ENCODE measurements around the gene FAM149B1.
A peak's percentile ranks its signal among the peaks of the same experiment; 100 is the strongest.
"Not testable (repeated sequence)": the region's sequence is repeated elsewhere in the genome, so short reads cannot be mapped to it uniquely, and the experiment has no call there.

FAM149B1 gene

DNA sequence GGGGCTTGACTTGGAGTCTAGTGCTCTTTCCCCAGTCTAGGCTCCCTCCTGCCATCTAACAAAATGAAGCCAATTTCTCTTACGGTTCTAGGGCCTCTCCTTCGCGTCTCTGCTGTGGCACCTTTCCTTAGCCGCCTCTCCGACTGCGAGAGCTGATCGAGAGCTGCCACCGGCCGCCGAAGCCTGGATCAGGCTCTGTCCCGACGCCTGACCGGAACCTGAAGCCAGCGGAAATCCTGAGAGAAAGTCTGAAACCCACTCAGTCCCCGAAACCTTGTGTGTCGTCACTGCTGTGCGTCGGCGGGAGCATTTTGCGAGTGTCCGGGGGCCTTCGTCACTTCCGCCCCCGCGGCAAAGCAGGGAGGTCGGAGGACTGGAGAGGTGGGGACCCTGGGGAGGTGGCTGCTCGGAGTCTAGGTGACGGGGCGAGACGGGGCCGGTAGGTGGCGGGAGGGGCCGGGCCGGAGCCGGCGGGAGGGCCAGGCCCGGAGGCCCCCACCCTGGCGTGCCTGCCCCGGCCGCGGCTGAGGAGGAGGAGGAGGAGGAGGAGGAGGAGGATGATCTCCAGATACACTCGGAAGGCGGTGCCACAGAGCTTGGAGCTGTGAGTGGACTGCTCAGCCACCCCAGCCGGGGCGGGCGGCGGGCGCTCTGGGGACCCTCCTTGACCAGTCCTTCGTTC is at the start of gene FAM149B1, which contains the start of gene ECD:
Gene FAM149B1 (plus strand): TSS at position 337 of the 682 bp plus-strand sequence. CDS start 221 bp downstream, at position 558.
Gene ECD (minus strand): TSS at position 226 of the 682 bp plus-strand sequence. CDS start 4,071 bp downstream, outside the sequence.
- no peaks in the 10 kb centered on the region for H3K9me3 Mint-ChIP-seq (ENCODE audit: low read depth)
- peak within 1 kb of the TSS; percentile 100 for H3K4me3 Mint-ChIP-seq
- peaks cover 41% of the 10 kb centered on the region for H3K4me1 Mint-ChIP-seq (ENCODE audit: low read depth)
- peak within 1 kb of the TSS; percentile 99 for H3K27ac Mint-ChIP-seq
- H3K36me3 Mint-ChIP-seq = no peaks in the 10 kb centered on the region
- no peaks in the 10 kb centered on the region for H3K27me3 Mint-ChIP-seq

DNA sequence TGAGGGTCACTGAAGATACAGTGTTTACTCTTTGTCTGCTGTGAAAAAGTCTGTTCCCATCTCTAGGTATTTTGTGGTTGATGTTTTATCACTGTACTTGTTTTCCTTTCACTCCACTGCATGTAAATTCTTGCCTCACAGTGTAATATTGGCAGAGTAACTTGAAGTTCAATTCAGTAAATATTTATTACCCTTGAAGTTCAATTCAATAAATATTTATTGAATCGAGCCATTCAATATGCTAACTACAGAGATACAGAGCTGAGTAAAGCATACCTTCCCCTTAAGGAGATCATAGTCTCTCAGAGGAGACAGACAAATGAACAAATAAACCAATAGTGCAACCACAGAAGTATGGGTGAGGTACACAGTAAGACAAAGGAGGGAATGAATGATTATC is 48.5 kb upstream of the FAM149B1 start:
- Mint-ChIP-seq H3K27me3 (no peaks in the 10 kb centered on the region), H3K27ac (no peak overlapping the region), H3K4me1 (ENCODE audit: low read depth) (peaks cover 2% of the 10 kb centered on the region), H3K36me3 (no peaks in the 10 kb centered on the region), H3K4me3 (no peak overlapping the region), H3K9me3 (ENCODE audit: low read depth) (no peaks in the 10 kb centered on the region)

DNA sequence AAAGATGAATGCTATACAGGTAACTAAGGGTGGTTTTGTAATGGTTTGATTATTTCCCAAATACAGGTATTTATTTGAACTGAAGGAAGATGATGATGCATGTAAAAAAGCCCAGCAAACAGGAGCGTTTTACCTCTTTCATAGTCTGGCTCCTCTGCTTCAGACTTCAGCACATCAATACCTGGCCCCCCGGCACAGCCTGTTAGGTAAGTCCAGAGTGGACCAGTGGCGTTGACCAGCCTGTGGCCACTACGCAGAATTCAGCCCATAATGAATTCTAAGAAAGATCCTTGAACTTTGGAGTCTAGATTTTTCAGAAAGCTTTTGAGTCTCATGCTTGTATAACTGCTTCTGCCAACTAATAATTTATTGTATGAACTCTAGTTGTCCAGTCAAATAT is 48.0 kb upstream of the FAM149B1 start:
- no peak overlapping the region for H3K4me3 Mint-ChIP-seq
- no peaks in the 10 kb centered on the region for H3K36me3 Mint-ChIP-seq
- H3K9me3 Mint-ChIP-seq (ENCODE audit: low read depth) = no peaks in the 10 kb centered on the region
- H3K27me3 Mint-ChIP-seq = no peaks in the 10 kb centered on the region
- H3K27ac Mint-ChIP-seq = no peak overlapping the region
- H3K4me1 Mint-ChIP-seq (ENCODE audit: low read depth) = peaks cover 2% of the 10 kb centered on the region

DNA sequence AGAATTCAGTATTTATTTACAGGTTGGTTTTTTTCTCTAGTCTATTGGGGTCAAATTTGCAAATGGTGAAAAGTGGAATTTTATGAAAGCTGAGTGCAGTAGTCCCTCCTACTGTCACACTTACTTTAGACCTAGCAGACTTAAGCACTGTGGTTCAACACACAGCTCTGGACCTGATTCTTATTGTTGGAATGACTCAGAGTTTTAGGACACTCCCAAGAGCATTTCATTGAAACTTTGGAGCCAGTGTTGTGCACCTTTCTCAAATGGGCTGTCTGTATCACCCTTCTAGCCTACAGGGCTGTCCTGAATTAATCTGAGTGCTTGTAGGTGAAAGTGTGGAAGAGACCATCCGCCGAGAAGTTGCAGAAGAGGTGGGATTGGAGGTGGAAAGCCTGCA is 41.6 kb upstream of the FAM149B1 start:
- H3K27ac Mint-ChIP-seq = no peak overlapping the region
- H3K4me3 Mint-ChIP-seq = no peak overlapping the region
- no peaks in the 10 kb centered on the region for H3K4me1 Mint-ChIP-seq (ENCODE audit: low read depth)
- H3K27me3 Mint-ChIP-seq = no peaks in the 10 kb centered on the region
- no peaks in the 10 kb centered on the region for H3K9me3 Mint-ChIP-seq (ENCODE audit: low read depth)
- peaks cover 5% of the 10 kb centered on the region for H3K36me3 Mint-ChIP-seq

DNA sequence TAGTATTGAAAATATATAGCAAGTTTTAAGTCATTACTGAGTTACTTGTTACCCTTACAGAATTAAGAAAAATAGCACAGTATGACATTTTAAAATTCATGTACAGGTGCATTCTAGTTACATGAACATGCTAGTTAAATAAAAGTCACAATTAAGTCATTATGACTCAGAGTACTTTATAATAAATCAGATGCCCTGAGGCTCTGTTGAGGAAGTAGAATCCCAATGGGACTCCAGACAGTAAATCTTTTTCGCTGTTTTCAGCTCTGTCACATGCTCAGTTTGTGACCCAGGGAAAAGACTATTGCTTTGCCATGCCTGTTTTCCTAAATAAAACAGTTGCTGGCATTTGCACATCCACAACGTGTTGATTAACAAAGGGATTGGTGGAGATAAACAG is 36.6 kb upstream of the FAM149B1 start:
- Mint-ChIP-seq H3K4me3 (no peak overlapping the region), H3K27ac (no peak overlapping the region), H3K4me1 (ENCODE audit: low read depth) (no peaks in the 10 kb centered on the region), H3K36me3 (peaks cover 13% of the 10 kb centered on the region), H3K27me3 (no peaks in the 10 kb centered on the region), H3K9me3 (ENCODE audit: low read depth) (no peaks in the 10 kb centered on the region)

DNA sequence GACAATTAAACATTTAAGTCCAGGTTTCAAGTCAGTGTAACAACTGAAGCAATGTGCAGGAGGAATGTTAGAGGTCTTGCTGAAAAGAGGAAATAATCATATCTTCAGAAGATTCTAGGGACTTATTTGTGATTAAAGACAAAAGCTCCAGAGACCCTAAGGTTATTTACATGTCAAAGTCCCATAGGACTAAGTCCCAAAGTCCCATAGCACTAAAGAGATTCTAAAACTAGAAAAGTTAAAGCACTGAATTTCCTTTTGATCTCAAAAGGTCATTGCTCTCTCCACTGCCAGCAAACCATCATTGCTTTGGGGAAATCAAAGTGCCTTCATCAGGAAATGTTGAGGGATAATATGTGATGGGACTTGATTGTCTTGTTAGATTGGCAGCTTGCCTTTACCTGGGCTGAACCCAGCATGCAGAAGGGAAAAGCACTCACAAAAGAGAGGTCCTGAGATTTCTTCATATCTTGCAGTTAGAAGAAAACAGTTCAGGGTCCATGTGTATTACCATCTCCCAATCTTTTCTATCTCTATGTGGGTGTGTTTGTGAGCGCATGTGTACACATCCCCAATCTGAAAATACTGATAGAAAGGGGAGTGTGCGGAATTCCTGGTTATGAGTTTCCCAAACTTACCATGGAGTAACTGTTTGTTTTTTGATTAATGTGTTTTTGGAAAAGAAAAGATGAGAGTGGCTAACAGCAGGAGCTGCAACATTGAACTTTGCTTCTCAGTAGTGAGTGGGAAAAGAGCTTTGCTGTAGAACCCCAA is 35.8 kb upstream of the FAM149B1 start:
- Mint-ChIP-seq H3K4me3 (no peak overlapping the region), H3K27ac (peak overlapping the region; percentile 30), H3K9me3 (ENCODE audit: low read depth) (no peaks in the 10 kb centered on the region), H3K4me1 (ENCODE audit: low read depth) (no peaks in the 10 kb centered on the region), H3K36me3 (peaks cover 16% of the 10 kb centered on the region), H3K27me3 (no peaks in the 10 kb centered on the region)

DNA sequence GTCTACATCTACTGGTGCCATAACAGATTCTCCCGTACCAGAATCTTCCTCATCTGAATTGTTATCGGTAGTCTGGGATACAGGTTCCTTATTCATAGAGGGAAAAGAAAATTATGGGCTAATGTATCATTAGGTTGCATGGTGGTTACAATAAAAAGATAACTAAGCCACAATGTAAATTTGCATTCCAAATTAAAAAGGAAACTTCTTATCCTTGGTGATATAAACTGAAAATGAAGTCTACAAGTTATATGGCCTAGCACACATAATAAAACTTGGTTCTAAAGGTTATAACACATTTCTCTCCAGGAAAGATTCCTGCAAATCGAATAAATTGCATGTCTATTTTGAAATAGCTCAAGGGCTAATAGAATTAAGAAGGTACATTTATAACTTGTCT is 33.2 kb upstream of the FAM149B1 start:
- no peaks in the 10 kb centered on the region for H3K4me1 Mint-ChIP-seq (ENCODE audit: low read depth)
- no peaks in the 10 kb centered on the region for H3K9me3 Mint-ChIP-seq (ENCODE audit: low read depth)
- peaks cover 19% of the 10 kb centered on the region for H3K36me3 Mint-ChIP-seq
- no peak overlapping the region for H3K4me3 Mint-ChIP-seq
- no peaks in the 10 kb centered on the region for H3K27me3 Mint-ChIP-seq
- H3K27ac Mint-ChIP-seq = no peak overlapping the region

DNA sequence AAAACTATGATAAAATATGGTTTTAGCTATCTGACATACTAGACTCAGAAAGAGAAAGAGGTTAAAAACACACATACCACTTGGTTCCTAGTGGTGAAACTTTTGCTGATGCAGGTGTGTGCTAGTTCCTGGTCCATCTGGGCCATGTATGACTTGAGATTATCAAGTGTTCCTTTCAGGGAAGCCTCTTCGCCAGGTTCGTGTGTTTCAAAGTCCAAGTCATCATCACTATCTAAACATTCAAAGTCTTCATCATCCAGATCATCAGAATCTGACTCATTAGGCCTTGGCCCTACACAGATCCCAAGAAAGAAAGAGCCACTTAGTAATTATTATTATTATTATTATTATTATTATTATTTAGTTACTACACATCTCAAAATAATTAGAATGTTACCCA is 31.3 kb upstream of the FAM149B1 start:
- H3K4me3 Mint-ChIP-seq = no peak overlapping the region
- peaks cover 16% of the 10 kb centered on the region for H3K36me3 Mint-ChIP-seq
- H3K9me3 Mint-ChIP-seq (ENCODE audit: low read depth) = no peaks in the 10 kb centered on the region
- H3K4me1 Mint-ChIP-seq (ENCODE audit: low read depth) = no peaks in the 10 kb centered on the region
- no peak overlapping the region for H3K27ac Mint-ChIP-seq
- no peaks in the 10 kb centered on the region for H3K27me3 Mint-ChIP-seq

DNA sequence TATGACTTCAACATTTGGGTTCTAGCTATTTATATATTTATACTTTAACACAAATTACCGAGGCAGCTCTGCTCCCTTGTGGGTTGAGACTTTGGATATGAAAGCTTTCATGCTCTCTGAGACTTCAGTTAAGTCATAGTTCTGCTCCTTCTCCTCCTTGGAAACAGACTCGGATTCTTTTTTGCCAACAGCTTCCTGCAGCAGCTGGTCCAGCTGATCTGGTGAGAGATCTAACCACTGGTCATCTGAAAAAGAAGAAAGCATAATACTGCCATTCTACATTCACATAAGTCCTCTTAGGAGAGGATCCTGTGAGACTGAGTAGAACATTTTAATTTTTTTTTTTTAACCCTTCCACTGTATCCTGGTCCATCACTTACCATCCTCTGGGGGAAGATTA is 28.7 kb upstream of the FAM149B1 start:
- no peaks in the 10 kb centered on the region for H3K27me3 Mint-ChIP-seq
- H3K36me3 Mint-ChIP-seq = peaks cover 12% of the 10 kb centered on the region
- H3K4me1 Mint-ChIP-seq (ENCODE audit: low read depth) = no peaks in the 10 kb centered on the region
- H3K4me3 Mint-ChIP-seq = no peak overlapping the region
- no peak overlapping the region for H3K27ac Mint-ChIP-seq
- no peaks in the 10 kb centered on the region for H3K9me3 Mint-ChIP-seq (ENCODE audit: low read depth)

DNA sequence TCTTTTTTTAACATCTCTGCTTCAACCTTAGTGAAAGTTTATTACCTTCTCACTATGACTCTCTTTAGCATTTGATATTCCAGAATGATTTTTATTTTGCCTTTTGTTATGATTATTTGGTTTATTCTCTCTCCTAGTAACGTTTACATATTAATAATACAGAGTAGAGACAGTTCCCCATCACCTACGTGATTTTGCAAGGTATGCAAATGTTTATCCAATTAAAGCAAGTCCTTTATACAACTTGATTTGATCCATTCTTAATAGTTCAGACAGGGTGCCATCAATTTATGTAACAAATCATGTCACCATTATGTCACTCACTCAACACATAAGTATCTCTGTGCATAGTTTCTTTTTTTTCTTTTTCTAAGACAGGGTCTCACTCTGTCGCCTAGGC is 26.3 kb upstream of the FAM149B1 start:
- Mint-ChIP-seq H3K4me1 (ENCODE audit: low read depth) (no peaks in the 10 kb centered on the region), H3K36me3 (peaks cover 10% of the 10 kb centered on the region), H3K27ac (no peak overlapping the region), H3K27me3 (no peaks in the 10 kb centered on the region), H3K4me3 (no peak overlapping the region), H3K9me3 (ENCODE audit: low read depth) (no peaks in the 10 kb centered on the region)

DNA sequence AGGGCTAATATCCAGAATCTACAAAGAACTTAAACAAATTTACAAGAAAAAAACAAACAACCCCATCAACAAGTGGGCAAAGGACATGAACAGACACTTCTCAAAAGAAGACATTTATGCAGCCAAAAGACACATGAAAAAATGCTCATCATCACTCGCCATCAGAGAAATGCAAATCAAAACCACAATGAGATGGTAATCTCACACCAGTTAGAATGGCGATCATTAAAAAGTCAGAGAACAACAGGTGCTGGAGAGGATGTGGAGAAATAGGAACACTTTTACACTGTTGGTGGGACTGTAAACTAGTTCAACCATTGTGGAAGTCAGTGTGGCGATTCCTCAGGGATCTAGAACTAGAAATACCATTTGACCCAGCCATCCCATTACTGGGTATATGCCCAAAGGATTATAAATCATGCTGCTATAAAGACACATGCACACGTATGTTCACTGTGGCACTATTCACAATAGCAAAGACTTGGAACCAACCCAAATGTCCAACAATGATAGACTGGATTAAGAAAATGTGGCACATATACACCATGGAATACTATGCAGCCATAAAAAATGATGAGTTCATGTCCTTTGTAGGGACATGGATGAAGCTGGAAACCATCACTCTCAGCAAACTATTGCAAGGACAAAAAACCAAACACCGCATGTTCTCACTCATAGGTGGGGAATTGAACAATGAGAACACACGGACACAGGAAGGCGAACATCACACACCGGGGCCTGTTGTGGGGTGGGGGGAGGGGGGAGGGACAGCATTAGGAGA is 17.1 kb upstream of the FAM149B1 start:
- not testable (repeated sequence) for H3K4me3 Mint-ChIP-seq; H3K4me1 Mint-ChIP-seq (ENCODE audit: low read depth); H3K36me3 Mint-ChIP-seq; H3K27me3 Mint-ChIP-seq; H3K27ac Mint-ChIP-seq; H3K9me3 Mint-ChIP-seq (ENCODE audit: low read depth)

DNA sequence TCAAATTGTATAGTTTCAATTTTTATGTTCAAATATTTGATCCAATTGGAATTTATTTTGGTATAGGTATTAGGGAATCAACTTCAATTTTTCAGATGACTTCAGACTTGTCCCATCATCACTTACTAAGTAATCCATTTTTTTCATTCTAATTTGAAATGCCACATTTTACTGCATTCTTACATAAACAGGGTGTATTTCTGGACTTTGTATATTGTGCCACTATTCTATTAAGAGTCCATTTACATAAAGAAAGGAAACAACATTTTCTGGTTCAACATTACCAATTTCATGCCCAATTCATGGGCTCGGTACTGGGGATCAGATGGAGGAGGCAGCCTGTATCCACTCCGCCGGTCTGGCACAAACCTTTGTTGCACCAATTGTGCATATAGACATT is 15.9 kb upstream of the FAM149B1 start:
- Mint-ChIP-seq H3K27ac (no peak overlapping the region), H3K4me3 (no peak overlapping the region), H3K27me3 (no peaks in the 10 kb centered on the region), H3K9me3 (ENCODE audit: low read depth) (no peaks in the 10 kb centered on the region), H3K4me1 (ENCODE audit: low read depth) (peaks cover 4% of the 10 kb centered on the region), H3K36me3 (peaks cover 12% of the 10 kb centered on the region)

DNA sequence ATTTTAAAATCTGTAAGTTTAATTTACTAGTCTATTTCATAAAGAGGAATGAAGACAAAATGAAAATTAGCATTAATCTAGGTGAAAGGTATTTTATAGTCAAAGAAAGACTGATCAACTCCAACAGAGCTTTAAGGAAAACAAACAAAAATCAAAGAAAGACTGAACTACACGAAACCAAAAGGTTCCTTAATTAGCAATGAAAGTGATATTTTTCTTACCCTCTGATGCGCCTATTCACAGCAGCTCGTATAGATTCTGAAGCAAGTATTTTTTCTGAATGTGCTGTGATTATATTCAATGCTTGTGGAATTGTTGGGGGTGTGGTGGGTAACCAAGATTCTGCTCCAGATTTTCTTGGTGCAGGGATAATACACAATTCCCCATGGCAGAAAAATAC is 11.9 kb upstream of the FAM149B1 start:
- Mint-ChIP-seq H3K9me3 (ENCODE audit: low read depth) (no peaks in the 10 kb centered on the region), H3K4me3 (no peak overlapping the region), H3K27me3 (no peaks in the 10 kb centered on the region), H3K4me1 (ENCODE audit: low read depth) (peaks cover 11% of the 10 kb centered on the region), H3K27ac (no peak overlapping the region), H3K36me3 (peaks cover 14% of the 10 kb centered on the region)

DNA sequence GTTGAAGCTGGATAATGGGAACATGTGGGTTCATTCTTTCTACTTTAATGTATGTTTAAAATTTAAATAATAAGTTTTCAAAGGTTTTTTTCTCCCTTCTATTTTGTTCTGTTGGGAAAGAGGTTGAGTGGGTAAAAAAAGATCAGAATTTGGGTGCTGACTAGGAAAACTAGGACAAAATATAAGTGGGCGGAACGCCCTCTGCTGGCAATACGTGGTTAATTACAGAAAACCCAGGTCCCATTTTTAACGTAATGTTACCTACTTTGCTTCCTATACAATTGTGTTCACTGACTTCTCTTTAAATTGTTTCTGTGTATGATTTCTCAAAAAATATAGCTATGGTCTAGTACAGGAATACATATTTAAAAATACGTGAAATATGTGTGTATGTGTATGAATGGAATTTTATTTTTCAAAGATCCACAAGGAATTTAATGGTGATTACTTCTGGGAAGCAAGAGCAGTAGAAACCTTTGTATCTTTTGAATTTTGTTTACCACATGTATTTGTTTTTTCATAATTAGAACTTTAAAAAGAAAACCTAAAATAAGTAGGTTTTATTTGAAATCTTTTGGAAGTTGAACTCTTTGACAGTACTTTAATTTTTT is 8.8 kb upstream of the FAM149B1 start:
- peaks cover 6% of the 10 kb centered on the region for H3K36me3 Mint-ChIP-seq
- H3K9me3 Mint-ChIP-seq (ENCODE audit: low read depth) = no peaks in the 10 kb centered on the region
- no peaks in the 10 kb centered on the region for H3K27me3 Mint-ChIP-seq
- no peak overlapping the region for H3K4me3 Mint-ChIP-seq
- H3K27ac Mint-ChIP-seq = no peak overlapping the region
- H3K4me1 Mint-ChIP-seq (ENCODE audit: low read depth) = peaks cover 40% of the 10 kb centered on the region

DNA sequence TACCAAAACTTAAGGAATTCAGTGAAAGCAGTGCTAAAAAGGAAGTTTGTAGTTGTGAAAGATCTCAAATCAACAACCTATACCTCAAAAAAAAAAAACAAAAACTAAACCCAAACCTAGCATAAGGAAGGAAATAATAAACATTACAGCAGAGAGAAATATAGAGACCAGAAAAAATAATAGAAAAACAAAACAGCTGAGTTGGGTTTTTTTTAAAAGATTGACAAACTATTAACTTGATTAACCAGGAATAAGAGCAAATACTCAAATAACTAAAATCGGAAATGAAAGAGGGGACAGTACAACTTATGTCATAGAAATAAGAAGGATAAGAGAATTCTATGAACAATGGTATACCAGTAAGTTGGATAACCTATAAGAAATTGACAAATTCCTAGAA is 6.8 kb upstream of the FAM149B1 start:
- peaks cover 50% of the 10 kb centered on the region for H3K4me1 Mint-ChIP-seq (ENCODE audit: low read depth)
- peaks cover 6% of the 10 kb centered on the region for H3K36me3 Mint-ChIP-seq
- H3K27me3 Mint-ChIP-seq = no peaks in the 10 kb centered on the region
- no peak overlapping the region for H3K27ac Mint-ChIP-seq
- H3K4me3 Mint-ChIP-seq = no peak overlapping the region
- H3K9me3 Mint-ChIP-seq (ENCODE audit: low read depth) = no peaks in the 10 kb centered on the region

Measured in activated naive CD8-positive, alpha-beta T cell (primary cell).